Measurements from ENCODE around the gene POLR3G.

POLR3G gene

DNA sequence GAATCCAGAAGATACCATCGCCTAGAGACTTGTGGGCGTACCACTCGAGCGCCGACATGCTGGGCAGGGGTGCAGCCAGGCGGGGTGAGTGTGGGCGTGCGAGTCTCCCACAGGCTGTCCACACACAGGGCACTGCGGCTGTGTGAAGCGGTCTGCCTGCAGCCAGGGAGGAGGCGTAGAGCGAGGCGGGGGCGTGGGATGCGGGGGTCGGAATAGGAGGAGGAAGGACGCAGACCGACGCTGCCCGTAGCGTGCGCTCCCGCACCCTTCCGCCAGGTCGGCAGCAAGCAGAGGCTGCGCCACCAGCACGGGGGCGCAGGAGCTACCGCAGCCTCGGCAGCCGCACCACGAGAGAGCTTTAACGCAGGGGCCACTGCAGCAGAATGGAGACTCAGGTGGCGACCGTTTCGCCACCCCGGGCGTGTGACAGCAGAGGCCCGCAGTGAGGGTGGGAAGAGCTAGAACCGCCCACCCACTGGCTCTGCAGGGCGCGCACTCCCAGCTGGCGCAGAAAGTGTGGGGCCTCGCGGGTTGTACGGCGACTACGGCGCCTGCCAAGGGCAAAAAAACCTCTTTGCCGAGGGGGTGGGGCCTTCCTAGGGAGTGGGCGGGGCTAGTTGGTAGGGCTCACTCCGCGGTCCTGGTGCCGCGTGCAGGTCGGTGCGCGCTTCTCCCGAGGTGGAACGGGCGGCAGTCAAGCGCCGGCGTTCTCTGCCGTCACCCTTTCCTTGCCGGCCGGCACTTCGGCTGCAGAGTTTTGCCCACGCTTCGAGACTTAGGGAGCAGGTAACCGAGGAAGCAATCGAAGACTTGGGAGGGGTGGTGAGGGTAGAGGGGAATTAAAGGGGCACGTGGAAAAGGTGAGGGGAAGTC is at the start of gene POLR3G, which contains the start of gene MBLAC2:
POLR3G (plus strand) TSS at position 630 of the 873 bp plus-strand sequence. CDS start 10,704 bp downstream, outside the sequence.
MBLAC2 (minus strand) TSS at position 537 of the 873 bp plus-strand sequence; CDS start at position 58, 479 bp downstream.
- DNase-seq (ENCODE audit: low read depth) = peak; percentile 92

- DNase-seq (ENCODE audit: low read depth) = peak; percentile 29
Observed at GRCh38 chr5:90434116-90434714, 40.4 kb upstream of the POLR3G start.

GRCh38 chr5:90437663-90438062 is 37.0 kb upstream of the POLR3G start:
- no peak for DNase-seq (ENCODE audit: low read depth)

GRCh38 chr5:90438100-90438499 is 36.6 kb upstream of the POLR3G start:
- no peak for DNase-seq (ENCODE audit: low read depth)

DNA sequence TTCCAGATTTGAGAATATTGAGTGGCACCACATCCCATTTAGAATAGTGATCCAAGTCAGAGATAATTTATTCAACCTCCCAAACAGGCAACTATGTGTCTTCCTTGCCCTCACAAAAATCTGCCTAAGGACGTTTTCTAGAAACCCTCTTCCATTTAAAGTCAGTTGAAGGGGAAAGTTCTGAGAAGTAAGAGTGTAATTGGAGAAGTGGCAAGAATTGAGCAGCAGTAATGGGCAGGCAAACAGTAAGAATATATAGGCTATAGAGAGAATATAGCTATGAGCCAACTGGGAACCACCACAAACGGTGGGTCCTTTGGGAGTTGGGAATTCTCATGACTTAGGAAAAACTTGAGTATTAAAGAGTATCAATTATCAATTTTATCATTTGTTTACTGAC is 34.0 kb upstream of the POLR3G start:
- DNase-seq (ENCODE audit: low read depth) = no peak

GRCh38 chr5:90446961-90447360 is 27.7 kb upstream of the POLR3G start:
- DNase-seq (ENCODE audit: low read depth) = no peak

DNA sequence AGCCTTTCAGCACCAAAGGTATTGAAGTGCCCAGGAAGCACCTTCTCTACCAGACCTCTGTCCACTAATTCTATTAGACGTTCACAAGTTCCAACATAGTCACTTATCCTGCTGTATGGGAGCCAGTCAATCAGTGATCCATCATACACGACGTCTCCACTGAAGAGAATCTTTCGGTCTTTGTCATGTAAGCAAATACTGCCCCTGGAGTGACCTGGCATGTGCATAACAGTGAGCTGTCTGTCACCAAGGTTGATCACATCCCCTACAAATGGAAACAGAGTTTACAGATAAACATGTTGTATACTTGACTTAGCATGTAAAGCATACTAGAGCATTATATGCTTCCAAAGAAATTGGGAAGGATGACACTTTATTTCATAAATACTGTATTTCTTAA is 13.4 kb upstream of the POLR3G start:
- DNase-seq (ENCODE audit: low read depth) = no peak

DNA sequence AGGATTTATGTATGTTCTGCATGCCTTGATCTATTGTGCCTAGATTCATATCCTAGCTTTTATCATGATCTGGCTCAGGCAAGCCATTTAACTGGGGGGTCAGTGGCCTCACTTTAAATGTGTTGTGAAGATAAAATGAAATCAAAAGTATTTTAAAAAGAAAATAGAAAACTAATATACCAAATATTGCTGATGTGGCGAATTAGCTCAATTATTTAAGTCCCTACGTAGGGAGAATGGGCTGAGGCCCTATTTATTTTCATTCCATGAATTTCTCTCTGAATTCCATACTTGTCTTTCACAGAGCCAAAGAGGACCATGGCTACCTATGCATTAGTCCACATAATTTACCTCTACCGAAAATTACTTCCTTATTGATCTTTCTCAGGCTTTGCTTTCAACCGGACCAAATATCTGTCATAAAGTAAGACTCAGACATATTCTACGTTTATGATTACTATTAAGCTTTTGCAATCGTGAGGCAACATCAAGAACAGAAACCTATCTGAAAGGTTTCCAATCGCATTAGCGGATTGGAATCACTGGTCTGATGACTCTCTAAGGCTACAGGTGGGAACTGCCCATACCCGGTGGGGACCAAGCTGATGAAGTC is 1.8 kb upstream of the POLR3G start:
- no peak for DNase-seq (ENCODE audit: low read depth)

GRCh38 chr5:90473396-90474234 is 1.0 kb upstream of the POLR3G start:
- DNase-seq (ENCODE audit: low read depth) = peak; percentile 6

GRCh38 chr5:90475436-90475980 is 844 bp downstream of the POLR3G start:
- DNase-seq (ENCODE audit: low read depth) = no peak

GRCh38 chr5:90476391-90476790 is 1.7 kb downstream of the POLR3G start:
- no peak for DNase-seq (ENCODE audit: low read depth)

DNA sequence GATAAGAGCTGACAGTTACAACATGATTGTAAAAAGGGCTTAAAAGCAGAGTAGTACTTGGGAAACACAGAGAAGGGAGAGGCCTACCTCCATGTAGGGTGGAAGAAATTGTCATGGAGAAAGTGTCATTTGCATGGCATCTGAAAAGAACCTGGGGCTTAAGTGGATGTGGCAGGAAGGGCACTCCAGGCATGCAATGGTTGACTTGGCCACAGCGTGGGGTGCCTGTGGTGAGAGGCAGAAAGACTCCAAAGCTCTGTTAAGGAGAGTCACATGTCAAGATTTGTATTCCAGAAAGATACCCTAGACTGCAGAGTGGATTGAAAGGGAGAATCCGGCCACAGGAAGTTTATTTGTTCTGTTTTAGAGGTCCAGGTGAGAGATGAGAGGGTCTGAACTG is 2.4 kb downstream of the POLR3G start:
- no peak for DNase-seq (ENCODE audit: low read depth)

GRCh38 chr5:90477621-90478215 is 3.1 kb downstream of the POLR3G start:
- no peak for DNase-seq (ENCODE audit: low read depth)

GRCh38 chr5:90479611-90480385 is 5.1 kb downstream of the POLR3G start:
- no peak for DNase-seq (ENCODE audit: low read depth)

DNA sequence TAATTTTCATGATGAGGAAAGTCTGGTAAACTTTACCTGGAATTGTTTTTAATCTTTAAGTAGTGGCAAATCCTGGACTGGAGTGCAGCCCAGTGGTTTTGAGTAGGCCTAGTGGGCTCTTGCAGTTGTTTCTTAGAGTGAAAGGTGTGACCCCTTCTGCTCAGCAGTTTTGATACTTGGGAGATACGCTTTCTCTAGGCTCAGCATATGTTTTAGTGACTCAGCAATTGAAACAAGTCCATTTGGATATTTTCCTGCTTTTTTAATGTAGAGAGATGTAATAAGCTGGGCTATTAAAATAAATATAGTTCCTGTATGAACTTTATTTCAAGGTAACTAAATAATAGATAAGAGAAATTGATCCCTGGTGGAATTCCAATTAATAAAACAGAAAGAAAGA is 6.0 kb downstream of the POLR3G start:
- no peak for DNase-seq (ENCODE audit: low read depth)

GRCh38 chr5:90483206-90483605 is 8.5 kb downstream of the POLR3G start:
- DNase-seq (ENCODE audit: low read depth) = no peak

DNA sequence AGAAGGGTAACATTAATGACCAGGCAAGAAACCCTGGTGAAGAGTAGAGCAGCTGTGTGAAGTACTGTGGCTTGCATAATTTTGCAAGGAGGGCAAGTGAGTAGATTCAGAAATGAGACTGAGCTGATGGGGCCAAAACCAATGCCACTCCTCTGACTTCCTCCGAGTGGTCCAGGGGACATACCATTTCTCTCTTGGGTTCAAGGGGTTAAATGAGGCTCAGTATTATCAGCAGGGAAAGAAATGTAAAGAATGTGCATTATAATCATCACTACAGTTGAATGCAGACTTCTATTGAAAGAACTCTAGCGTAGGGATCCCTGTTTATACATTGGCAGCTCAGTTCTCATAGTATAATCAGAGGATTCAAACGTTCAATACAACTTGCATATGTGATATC is 9.9 kb downstream of the POLR3G start:
- no peak for DNase-seq (ENCODE audit: low read depth)

GRCh38 chr5:90488791-90489190 is 14.1 kb downstream of the POLR3G start:
- no peak for DNase-seq (ENCODE audit: low read depth)

DNA sequence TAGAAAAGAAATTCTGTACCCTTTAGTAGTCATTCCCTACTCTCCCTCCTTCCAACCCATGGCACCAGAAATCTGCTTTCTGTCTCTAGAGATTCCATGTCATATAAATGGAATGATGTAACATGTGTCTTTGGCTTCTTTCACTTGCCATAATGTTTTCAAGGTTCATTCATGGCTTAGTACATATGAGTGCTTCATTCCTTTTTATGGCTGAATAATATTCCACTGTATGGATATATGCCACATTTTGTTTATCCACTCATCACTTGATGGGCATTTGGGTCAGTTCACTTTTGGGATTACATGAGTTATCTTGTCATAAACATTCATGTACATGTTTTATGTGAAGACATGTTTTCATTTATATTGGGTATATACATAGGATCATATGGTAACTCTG is 19.4 kb downstream of the POLR3G start:
- no peak for DNase-seq (ENCODE audit: low read depth)

- DNase-seq (ENCODE audit: low read depth) = no peak
Observed at GRCh38 chr5:90495146-90495545, 20.5 kb downstream of the POLR3G start.

- no peak for DNase-seq (ENCODE audit: low read depth)
Observed at GRCh38 chr5:90503596-90503995, 28.9 kb downstream of the POLR3G start.

Measured in stimulated activated CD4-positive, alpha-beta T cell treated with anti-CD3 and anti-CD28 coated beads, Interleukin-2, amount 100 ng/mL, for 4 hours (primary cell).